NCI-H187 treated with DMSO at 0.1 percent for 48 hours (cell line): ENCODE measurements around the gene SND1.

Experiments
- DNase-seq: peaks from one replicate; lab custom pipeline; 2025; lab: John Stamatoyannopoulos, UW

The SND1 gene

DNA sequence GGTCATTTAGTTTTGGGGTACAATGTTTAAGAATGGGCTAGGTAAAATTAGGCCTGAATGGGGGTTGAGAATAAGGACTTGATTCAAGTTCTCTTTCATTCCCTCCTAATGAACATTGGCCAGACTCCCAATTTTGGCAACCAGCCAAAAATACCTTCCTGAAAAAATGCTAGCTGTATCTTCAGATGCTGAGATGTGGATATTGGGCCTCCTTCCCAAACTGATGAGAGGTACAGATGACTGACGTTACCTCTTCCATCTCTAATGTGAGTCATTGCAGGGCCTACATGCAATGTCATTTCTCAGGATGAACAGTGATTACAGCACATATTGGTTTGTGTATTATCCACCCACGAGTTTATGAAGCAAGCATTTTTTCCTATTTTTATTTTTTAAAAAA is 151.6 kb downstream of the SND1 start:
- no peak for DNase-seq

DNA sequence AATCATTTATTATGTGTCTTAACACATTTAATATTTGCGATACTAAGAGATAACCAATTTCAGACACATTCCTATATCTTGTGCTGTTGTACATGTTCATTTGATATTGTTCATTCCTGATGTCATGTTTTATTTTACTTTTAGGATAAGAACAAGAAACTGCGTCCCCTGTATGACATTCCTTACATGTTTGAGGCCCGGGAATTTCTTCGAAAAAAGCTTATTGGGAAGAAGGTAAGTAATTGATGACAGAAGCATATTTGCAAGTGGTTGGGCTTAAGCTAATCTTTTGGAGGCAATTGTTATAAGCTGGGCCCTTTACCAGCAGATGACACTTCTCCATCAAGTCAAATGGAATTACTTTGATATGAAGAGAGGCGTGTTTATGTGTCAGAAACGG is 155.3 kb downstream of the SND1 start:
- DNase-seq: no peak

DNA sequence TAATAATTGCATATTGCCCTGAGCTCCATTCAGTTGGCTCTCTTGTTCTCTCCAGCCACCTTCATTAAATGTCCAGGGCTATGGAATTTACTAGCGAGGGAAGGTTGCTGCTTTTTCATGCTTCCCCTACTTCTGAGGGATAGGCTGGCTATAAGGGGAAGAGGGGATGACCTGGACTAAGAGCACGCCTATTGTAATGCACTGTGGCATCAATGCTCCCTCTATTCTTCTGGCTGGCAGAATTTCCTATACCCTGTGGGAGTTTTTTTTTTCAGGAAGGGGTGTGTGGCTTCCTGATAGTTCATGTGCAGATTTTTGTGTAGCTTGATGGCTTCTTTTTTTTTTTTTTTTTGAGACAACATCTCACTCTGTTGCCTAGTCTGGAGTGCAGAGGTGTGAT is 155.8 kb downstream of the SND1 start:
- DNase-seq: no peak

DNA sequence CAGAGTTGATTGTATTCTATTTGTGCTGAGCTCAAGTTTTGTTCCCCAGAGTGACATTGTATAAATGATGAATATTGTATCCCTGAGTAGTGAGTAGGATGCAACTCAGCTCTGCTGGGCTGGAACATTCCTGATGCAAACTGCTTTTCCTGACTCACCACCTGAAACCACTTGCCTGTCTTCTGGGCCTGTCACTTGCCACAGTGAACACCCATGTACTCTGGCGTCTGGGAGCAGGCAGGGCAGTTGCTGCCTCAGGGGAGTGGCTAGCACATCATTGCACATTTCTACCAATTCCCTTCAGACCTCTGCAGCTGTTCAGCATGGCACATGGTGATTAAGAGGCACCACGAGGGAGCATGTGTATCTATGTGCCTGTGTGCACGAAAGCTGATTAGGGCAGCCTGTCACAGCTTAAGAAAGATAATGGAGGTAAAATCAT is 157.3 kb downstream of the SND1 start:
- DNase-seq: no peak

DNA sequence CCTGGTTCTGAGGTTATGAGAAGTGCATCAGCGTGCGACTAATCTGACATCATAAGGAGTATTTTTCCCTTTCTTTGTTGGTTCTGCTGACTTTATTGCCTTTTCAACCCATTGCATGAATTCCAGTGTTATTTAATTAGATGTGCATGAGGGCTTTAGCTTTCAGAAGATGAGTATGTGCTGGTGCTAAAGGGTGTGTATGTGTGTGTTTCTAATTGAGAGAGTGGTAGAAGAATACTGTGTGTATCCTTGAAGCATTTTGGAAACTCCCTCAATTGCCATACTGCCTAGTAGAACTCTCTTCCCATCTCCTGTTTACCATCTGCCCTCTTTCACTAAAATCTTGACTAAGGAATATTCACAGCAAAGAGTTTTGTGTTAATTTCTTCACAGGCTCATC is 158.1 kb downstream of the SND1 start:
- no peak for DNase-seq

DNA sequence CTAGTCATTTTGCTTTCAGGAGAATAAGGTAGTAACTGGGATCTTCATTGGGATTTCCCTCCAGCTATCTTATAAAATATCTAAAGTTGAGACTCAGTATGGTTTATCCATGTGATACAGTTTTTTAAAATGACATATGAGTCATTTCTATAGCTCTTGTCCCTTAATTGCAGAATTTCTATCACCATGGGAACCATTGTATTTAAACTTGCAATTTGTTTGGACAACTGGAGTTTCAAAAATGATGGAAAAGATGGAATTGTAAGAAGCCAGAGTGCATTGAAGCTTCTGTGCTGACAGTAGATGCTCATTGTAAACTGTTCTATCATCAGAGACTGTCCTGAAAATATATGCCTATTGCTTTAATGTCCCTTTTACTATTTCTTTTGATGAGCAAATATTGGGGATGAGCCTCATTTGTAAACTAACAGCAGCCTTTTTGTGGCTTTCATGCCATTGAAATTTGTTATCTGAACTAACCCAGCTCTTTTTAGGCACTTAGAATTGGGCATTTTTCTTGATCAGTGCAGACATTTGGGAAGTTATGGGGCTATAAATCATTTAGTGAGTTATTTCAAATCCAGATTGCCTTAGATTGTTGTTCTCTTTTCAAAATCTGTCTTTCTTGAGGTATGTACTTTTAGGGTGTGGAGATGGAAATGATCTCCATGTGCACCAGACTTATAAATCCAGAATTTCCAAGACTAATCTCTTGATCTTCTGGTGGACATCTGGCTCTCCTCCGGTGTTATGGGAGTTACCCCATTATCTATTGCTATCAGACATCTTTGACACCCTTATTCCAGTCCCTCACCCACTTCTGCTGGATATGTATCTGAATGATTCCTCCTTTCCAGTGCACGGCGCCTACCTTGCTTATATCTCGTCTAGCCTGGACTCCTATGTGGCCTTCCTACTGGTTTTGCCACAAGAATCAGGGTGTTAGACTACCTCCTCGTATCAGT is 159.0 kb downstream of the SND1 start:
- DNase-seq: no peak

DNA sequence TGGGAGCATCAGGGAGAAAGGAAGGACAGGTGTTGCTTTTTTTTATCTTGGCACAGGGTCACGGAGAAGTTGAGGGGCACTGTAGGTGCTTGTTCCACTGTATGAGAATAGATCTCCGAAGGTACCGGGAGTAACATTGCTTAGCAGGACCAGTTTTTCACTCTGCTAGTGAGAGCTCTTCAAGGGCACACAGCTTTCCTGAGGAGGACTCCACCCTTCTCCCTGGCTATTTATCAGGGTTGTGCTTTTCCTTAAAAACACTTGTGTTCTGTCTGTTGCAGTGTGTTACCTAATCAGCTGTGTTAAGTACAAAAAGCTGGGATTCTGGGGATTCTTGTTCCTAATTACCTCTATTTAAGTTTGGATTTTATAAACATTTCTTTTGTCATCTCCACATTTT is 160.5 kb downstream of the SND1 start:
- no peak for DNase-seq

DNA sequence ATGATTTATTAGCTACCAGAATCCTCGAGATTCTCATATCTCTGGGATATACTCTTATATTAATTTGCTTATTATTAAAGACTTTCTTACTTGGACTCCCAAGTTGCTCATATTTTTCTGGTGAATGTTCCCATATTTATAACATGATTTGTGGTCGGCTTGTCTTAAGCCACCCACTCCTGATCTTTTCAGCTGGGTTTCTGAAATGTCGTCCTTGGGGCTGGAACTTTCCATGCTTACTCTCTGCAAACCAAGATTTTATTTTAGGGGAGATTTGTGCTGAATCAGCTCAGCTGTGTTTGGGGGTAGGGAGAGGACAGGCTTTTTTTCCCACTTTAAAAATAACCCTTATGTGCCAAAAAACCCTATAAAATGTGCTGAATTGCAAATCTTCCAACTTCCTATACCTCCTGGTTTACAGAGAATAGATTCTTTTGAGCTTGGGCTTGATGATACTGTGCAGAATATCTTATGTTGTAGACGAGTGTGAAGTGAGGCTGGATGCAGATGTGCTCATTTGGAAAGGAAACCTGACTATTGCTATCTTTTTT is 162.1 kb downstream of the SND1 start:
- DNase-seq: no peak

DNA sequence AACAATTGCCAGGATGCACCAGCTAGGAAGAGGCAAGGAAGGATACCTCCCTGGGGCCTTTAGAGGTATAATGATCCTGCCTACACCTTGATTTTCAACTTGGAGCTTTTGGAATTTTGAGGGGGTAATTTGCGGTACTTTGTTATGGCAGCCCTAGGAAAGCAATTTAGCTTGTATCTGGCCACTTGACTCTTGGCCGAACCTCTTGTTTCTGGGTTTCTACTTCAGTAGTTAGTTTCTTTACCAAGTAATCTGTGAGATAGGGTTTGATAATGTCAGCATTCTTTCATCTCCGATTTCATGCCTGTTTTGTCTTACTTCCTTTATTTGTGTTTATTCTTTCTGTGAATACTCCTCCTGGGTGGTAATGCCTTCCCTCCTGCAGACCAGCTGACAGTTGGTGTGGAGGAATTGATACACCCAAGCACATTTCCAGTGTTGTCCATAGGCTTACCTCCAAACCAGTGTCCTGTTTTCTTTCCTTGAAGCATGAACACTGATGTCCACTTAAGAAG is 163.7 kb downstream of the SND1 start:
- no peak for DNase-seq

DNA sequence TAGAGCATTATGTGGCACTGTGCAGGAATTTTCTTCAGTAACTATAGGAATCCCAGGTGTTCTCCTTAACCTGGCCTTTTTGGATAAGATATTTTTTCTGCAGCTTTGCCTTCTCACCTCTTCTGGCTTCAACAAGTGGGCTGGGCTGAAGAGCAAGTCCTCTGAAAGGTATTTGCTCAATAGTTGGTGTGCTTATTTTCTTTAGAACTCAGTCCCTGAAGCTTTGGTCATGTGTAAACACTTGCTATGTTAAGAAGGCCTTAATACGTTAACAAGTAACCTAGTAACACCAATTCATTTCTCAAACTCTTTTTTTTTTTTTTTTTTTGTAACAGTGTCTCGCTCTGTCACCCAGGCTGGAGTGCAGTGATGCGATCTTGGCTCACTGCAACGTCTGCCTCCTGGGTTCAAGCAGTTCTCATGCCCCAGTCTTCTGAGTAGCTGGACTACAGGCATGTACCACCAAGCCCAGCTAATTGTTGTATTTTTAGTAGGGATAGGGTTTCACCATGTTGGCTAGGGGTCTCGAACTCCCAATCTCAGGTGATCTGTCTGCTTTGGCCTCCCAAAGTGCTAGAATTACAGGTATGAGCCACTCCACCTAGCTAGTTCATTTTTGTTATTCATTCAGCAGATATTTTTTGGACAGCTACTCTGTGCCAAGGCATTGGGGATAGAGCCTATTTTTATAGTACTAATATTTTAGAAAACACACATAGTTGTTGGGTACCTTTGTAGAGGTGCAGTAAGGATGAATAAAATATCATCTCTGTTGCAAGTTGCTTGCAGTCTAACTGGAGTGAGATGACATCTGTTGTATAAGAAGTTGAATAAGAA is 164.6 kb downstream of the SND1 start:
- no peak for DNase-seq

DNA sequence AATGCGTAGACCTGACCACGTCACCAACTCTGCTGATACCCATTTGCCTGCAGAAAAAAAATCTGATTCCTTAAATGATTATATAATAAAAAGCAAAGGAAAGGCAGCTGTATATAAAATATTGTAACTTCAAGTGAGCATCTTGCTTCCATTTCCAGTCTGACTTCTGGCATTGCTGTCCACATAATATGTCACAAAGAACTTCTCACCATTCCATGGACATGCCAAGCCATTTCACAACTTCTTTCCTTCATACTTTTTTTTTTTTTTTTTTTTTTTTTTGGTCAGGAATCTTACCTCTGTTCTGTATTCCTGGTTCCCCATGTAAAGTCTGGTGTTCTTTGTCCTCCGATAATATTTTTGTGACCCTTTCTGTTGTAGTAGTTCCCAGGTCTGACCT is 165.5 kb downstream of the SND1 start:
- no peak for DNase-seq

DNA sequence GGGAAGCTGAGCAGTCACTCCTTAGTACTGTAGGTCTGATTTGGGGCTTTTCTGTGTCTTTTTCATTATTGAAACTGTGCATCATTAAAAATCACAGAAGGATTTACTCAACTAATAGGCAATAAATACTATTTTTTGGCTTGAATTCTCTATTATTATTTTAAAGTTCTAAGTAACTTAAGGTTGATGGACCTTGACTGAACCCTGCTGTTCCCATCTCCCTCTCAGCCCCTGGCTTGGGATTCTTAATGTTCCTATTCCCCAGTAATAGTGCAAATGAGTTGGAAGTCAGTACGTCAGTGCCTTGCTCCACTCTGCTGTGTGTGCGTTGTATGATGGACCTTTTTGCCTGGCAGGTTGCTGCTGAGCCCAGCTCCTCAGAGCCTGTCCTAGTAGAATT is 166.3 kb downstream of the SND1 start:
- DNase-seq: no peak

DNA sequence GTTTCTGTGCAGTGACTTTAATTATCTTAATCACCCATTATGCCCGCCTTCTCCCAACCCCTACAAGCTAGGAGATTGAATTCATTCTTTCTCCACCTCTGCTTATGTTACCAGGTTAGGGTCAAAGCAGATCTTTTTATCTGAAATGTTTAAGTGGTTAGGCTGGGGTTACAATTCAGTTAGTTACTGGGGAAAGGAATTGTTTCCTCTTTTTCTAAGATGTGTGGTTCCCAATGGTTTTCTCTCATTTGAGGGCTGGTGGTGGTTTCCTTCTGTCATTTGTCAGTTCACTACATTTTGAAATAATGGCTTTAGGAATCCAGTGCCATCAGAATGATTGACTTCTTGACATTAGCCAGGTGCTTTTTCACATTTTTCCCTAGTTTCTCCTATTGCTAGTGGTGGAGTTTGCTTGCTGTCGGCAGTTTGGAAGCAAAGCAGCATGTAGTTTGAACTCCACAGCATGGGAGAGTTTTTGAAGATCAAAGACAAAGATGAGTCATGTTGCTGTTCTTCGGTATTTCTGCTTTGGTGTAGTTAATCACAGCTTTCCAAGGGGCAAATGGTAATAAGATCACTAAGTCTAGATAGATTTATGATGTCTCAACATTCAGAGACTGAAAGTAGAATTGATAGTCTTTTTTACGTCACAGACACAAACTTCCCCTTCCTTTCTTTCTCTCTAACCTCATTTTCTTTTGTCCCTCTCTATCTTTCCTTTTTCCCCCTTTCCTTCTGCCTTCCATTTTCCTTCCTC is 168.2 kb downstream of the SND1 start:
- no peak for DNase-seq

DNA sequence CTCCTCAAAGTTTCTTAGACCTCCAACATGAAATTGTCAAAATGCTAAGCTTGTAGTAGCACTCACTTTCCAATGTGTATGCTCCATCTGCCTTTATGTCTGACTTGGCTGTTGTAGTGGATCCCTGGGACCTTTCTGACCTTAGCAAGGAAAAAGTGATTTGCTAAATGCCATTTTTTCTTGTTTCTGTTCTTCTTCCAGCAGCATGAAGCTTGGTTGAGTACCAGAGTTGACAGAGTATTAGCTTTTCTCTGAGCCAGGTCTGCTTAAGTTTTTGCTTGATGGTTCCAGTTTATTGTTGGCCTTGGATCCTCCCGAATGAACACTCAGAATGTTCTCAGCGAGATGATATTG is 168.7 kb downstream of the SND1 start:
- no peak for DNase-seq

DNA sequence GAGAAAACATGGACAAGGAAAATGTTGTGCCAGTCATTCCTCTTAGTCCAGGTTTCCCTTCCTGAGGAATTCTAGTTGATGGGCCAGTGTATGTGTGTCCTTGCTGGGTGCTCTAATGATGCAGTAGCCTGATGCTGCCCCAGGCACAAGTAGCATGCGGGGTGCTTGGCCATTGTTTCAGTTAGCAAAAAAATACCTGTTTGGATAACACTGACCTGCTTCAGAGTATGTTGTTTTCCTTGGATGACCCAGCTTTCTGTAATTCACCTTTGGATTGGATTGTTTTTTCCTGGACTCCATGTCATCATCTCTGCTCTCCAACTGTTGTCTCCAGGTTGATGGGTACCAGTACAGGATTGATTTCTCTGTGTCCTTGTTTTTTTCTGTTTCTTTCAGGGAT is 169.2 kb downstream of the SND1 start:
- DNase-seq: no peak

DNA sequence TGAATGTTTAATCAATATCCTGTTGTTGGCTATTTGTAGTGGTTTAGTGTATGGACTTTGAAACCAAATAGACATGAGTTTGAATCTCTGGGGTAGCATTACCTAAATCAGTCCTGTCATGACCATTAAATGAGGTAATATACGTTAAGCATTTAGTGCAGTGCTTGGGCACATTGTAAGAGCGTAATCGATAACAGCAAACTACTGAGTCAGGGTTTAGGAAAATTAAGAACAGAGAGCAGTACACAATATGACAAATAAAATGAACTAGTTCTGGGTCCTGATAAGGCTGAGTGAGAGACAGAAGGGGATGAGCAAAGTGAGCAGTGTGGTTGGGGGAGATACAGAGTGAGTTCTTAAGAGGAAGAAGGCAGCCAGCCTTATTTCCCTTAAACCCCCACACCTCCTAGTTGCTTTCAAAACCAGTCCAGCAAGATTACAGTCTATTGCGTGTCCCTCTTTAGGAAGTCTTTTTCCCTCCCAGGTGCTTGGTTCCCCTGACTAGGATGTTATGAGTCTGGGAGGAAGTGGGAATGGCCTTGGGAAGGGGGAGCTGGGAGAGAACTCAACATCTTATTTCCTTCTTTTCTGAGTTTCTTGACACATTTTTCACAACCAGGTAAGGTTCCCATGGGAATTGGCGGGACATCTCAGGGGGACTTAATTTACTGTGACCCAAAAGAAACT is 171.0 kb downstream of the SND1 start:
- no peak for DNase-seq

DNA sequence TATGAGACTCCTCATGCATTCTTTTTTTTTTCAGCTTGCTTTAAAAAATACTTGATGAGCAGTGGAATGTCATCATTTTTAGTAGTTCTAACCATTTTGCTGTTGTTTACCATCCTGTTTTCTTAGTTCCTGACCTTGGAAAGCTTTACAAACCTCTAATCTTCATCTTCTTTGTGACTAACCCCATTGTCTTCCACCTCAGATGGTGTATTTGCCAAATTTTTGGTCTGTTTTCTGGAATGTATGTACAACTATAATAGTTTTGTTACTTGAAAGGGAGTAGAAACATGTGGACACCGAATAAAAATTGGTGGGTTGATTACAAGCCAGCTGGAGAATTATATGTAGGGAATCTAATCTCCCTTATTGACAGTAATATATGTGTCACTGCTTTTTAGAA is 172.7 kb downstream of the SND1 start:
- no peak for DNase-seq

DNA sequence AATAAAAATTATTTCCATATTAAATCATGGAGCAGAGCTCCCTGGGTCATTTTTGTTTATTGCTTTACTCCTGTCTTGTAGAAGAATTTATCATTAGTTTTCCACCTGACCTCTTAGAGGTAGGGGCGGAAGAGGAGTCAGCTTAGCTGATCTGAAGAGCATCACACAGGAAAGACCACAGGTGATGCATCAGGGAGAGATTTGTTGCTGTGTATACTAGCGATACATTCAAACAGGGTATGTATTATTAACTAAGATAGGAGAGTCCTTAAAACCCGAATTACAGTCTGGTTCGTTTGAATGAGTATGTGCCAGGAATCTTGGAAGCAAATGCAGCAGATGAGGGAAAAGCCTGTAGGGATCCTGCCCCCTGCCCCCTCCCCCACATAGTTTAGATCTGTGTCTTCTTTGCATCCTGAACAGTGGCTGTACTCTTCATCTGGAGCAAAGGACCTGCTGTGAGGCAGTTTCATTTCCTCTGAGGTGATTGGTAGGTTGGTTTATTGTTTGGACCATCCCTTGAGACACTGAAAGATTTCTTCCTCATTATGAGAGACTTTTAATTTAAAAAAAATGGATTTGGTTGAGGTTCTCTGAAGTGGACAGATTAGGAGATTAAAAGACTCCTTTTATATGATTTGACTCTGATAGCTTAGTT is 177.0 kb downstream of the SND1 start:
- no peak for DNase-seq

DNA sequence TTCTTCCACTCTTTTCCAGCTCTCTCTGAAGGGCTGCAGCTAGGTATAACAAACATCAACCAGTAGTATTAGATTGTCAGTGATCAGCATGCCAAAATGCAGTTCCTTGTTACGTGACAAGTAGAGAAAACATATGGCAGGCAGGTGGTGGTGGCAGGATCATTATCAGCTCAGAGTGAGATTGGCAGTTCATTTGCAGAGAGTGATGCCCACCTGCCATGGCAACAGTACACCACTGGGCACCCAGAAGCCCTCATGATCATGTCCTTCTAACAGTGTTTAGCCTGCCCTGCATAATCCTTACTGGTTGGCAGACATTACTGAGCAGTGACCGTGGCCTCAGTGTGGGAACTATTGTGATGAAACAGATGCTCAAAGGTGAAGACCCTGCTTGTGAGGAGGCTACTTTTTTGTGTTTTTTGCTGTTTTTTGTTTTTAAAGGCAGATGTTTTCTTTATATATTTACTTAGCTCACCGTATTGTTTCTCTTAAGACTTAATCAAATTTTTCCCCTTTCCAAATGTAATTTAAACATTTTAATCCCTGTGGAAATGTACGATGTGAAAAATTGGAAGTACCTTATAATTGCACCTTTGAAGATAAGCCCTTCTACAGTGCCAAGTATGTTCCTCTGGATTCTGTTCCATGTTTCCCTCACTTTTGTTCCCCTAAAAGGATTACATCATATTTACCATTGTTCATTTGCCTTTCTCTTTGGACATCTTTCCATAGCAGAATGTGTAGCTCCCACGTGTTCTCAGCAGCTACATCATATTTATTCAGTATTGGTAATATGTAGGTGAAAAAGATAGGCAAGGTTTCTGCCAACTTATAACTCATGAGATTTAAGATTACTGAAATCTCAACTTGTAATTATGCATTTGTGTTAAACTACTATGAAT is 179.6 kb downstream of the SND1 start:
- no peak for DNase-seq

DNA sequence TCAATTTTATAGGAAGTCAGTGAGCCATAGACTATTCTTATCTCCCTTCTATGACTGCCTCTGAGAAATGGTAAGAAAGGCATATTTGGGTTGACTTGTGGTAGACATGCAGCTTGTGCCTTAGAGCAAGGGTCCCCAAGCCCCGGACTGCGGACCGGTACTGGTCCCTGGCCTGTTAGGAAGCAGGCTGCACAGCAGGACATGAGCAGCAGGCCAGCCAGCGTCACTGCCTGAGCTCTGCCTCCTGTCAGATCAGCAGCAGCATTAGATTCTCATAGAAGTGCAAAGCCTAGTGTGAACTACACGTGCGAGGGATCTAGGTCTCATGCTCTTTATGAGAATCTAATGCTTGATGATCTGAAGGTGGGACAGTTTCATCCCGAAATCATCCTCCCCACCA is 180.6 kb downstream of the SND1 start:
- DNase-seq: no peak
